HFF-Myc (cell line): Measurements from ENCODE around the gene CLN5.

Source experiments
- DNase-seq: peaks from one replicate; pipeline ENCODE4 v3.0.0-alpha.2; 2011; ENCODE audit warnings: low read depth; ENCODE audit errors: extremely low read depth
- H3K4me3 ChIP-seq: replicated peaks from 2 replicates; pipeline ENCODE4 v1.5.1; 2011; ENCODE audit warnings: low read depth, mild to moderate bottlenecking, control low read depth, low read length
- TF ChIP-seq, protein P1 (sequence below): IDR thresholded peaks from 2 replicates; pipeline ENCODE4 v1.5.1; 2012; ENCODE audit warnings: mild to moderate bottlenecking, low read depth, low read length, control low read depth; ENCODE audit errors: missing control alignments

The CLN5 gene

DNA sequence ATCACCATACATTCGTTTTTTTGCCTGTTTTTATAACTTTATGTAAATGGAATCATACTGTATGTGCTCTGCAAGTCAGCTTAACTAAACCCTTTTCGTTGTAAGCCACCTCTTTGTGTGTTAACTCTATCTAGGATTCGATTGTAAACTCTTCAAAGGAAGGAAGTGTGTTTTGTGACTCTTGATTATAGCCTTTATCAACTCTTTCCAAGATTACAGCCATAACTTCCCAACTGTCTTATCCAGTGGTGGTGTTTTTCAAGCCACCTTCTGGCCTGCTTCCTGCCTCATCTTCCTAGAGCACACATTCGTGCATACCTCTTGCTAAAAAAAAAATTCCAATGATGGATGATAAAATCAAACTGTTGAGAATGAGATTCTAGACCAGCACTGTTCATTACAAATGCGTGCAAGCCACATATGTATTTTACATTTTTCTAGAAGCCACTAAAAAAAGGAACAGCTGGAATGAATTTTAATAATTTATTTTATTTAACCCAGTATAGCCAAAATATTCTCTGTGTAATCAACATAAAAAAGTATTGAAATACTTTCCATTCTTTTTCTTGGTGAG, 47.1 kb downstream of the CLN5 start:
- no peak for DNase-seq
- TF ChIP-seq, protein P1, sequence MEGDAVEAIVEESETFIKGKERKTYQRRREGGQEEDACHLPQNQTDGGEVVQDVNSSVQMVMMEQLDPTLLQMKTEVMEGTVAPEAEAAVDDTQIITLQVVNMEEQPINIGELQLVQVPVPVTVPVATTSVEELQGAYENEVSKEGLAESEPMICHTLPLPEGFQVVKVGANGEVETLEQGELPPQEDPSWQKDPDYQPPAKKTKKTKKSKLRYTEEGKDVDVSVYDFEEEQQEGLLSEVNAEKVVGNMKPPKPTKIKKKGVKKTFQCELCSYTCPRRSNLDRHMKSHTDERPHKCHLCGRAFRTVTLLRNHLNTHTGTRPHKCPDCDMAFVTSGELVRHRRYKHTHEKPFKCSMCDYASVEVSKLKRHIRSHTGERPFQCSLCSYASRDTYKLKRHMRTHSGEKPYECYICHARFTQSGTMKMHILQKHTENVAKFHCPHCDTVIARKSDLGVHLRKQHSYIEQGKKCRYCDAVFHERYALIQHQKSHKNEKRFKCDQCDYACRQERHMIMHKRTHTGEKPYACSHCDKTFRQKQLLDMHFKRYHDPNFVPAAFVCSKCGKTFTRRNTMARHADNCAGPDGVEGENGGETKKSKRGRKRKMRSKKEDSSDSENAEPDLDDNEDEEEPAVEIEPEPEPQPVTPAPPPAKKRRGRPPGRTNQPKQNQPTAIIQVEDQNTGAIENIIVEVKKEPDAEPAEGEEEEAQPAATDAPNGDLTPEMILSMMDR: no peak
- H3K4me3 ChIP-seq: no peak overlapping the region

DNA sequence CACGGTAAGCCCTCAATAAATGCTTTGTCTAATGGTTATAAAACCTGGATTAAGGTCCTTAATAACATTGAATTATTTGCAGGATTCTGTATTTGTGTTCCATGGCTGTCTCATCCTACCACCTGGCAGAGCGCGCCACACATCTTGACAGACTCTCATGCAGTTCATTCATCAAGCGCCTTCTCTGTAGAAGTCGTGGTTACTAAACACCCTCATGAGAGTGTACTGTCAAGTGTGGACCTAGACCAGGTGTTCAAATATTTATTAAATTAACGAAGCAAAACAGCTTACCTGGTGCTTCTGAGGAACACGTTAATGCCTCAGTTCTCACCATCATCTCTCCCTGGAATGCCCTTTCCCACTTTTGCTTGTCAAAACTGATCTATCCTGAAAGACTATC, 48.2 kb downstream of the CLN5 start:
- no peak overlapping the region for H3K4me3 ChIP-seq
- TF ChIP-seq, protein P1: no peak
- DNase-seq: no peak

- H3K4me3 ChIP-seq: no peak overlapping the region
- no peak for DNase-seq
- TF ChIP-seq, protein P1: no peak
These were observed 49.0 kb downstream of the CLN5 start for GRCh38 chr13:77040835-77041234.

- DNase-seq: no peak
- TF ChIP-seq, protein P1: no peak
- no peak overlapping the region for H3K4me3 ChIP-seq
These were observed 50.8 kb downstream of the CLN5 start for GRCh38 chr13:77042566-77043177.

DNA sequence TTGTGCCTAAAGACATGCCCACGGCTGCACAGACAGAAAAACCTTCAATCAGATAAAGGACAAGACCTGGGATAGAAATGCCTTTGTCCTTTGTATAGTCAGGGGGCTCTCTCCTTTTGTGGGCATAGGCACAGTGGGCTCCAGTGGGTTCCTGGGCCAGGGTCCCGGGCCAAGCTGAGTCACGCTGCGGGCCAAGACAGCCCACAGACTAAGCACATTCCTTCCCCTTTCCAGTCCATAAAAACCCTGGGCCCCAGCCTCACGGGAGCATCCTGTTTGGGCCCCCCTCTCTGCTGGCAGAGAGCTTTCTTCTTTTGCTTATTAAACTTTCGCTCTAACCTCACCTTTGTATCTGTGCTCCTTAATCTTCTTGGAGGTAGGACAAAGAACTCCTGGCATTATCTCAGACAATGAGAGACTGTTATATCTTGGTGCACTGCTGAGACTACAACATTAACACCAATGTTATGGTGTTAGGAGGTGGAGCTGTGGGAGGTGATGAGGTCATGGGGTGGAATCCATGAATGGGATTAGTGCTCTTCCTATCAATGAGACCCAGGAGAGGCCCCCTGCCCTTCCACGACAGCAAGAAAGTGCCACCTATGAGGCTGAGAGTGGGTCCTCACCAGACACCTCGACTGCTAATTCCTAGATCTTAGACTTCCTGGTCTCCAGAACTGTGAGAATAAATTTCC, 55.9 kb downstream of the CLN5 start:
- DNase-seq: no peak
- TF ChIP-seq, protein P1: no peak
- H3K4me3 ChIP-seq: no peak overlapping the region

DNA sequence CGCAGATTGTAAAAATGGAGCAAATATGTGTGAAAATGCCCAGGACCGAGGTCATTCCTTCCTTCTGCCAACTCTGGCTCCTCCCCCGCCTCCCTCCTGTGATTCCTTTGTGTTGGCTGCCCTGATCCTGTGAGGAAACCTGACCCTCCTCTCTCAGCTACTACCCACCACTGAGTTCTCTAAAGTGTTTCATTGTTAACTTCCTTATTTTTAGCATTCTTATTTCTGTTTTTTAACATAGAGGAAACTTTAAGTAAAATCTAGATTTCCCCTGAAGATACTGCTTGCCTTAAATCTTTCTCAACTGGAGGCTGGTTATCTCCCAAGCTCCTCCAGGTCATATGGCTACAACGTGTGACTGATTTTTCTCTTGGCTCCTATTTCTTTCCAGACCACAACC, 56.8 kb downstream of the CLN5 start:
- no peak for DNase-seq
- H3K4me3 ChIP-seq: no peak overlapping the region
- TF ChIP-seq, protein P1: no peak
